Muscle of leg (tissue), 11 donors: ENCODE measurements around the gene FRMD4A. TPM values are rescaled to one million over a fixed set of nuclear protein-coding genes. Genes with fewer than 3 reads are reported as not detected.

Experiments used
- DNase-seq: peaks from one replicate; pipeline ENCODE4 v3.0.0; 2013
- H3K27ac ChIP-seq: one replicate; pipeline ENCODE4 v1.5.1; 2013; ENCODE audit warnings: mild to moderate bottlenecking, low read length, control low read depth
- H3K27me3 ChIP-seq: one replicate; pipeline ENCODE4 v1.6.1; 2013; ENCODE audit warnings: low read length; ENCODE audit not compliant: control insufficient read depth, insufficient read depth
- H3K36me3 ChIP-seq: one replicate; pipeline ENCODE4 v1.6.1; 2013; ENCODE audit warnings: low read length; ENCODE audit not compliant: control insufficient read depth, insufficient read depth
- H3K4me1 ChIP-seq: one replicate; pipeline ENCODE4 v1.6.1; 2013; ENCODE audit warnings: low read length; ENCODE audit not compliant: control insufficient read depth, insufficient read depth
- H3K4me3 ChIP-seq: one replicate; pipeline ENCODE4 v1.5.1; 2013; ENCODE audit warnings: low read length, control low read depth
- H3K9me3 ChIP-seq: replicated peaks from 2 replicates; pipeline ENCODE4 v1.6.1; 2013; ENCODE audit warnings: low read depth, low read length; ENCODE audit not compliant: control insufficient read depth
- WGBS: methylation state at CpG from one replicate; pipeline ENCODE4 v1.1.5; 2013; ENCODE audit warnings: missing lambda C conversion rate; ENCODE audit not compliant: insufficient coverage; 5-methylcytosine and 5-hydroxymethylcytosine counted together
- polyA plus RNA-seq, 8 donors: library from polyadenylated mRNA; unstranded; fragments of 120-200 nt; gene quantifications; one replicate each; pipeline versions ENCODE4 v1.2.1 to v1.2.3, GENCODE V29; 2013; ENCODE audit warnings: inconsistent platforms in 1 of 8, low replicate concordance in 1 of 8; ENCODE audit not compliant: insufficient read length in 8 of 8, insufficient read depth in 1 of 8
- total RNA-seq: library from RNA; stranded (reverse); fragments of 120-200 nt; gene quantifications from one replicate; pipeline ENCODE4 v1.2.4, GENCODE V29; 2013

The FRMD4A gene
- total and polyA plus RNA-seq, 9 donors = 29.1 to 53.1 (median 42.0) TPM

DNA sequence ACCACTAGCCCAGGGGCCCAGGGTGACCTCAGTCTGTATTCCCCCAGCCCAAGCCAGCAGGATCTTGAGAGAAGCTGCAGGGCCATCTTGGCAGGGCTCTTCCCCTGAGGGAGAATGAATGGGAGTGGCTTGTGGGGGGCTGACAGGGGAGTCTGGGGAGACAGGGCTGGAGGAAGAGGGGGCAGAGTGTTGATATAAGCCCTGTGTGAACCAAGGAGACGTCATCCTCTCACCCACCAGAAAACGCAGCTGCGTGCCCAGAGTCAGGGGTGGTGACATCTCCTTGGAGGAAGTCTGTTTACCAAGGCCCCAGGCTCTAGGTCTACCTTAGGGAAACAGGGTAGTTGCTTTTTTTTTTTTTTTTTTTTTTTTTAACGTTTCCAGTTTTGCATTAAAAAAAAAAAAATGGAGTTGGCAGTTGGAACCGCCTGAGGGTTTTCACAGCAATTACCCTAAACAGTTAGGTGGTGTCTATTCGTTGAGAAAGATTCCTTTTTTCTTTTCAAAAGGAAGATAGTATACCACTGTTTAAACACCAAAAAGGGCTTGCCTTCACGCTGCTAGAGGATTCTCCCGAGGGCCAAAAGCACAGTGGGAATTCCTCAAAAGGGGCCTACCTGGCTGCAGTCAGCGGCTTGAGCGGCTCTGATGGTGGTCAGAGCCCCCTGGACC lies 630.1 kb downstream of the FRMD4A start:
- peaks cover 18% of the 10 kb centered on the region for H3K4me1 ChIP-seq
- no peak overlapping the region for H3K4me3 ChIP-seq
- no peaks in the 10 kb centered on the region for H3K9me3 ChIP-seq
- no peak for DNase-seq
- H3K36me3 ChIP-seq = peaks cover 63% of the 10 kb centered on the region
- 88% methylated on average over 4 of the region's 10 CpGs for WGBS
- no peaks in the 10 kb centered on the region for H3K27me3 ChIP-seq
- H3K27ac ChIP-seq = no peak overlapping the region

DNA sequence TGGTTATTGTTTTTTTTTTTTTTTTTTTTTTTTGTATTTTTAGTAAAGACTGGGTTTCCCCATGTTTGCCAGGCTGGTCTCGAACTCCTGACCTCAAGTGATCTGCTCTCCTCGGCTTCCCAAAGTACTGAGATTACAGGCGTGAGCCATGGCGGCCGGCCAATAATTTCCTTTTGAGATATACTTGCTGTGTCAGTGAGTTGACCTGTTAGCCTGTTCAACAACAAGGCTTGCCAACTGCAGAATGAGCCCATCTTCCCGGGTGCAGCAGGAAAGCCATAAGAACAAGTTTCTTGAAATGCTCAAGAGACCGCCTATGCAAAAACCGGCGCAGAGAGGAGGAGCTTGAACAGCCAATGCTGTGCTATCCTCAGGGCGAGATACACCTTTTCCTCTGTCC lies 631.5 kb downstream of the FRMD4A start:
- Histone ChIP-seq H3K4me1 (peaks cover 6% of the 10 kb centered on the region), H3K4me3 (no peak overlapping the region), H3K27me3 (no peaks in the 10 kb centered on the region), H3K36me3 (peaks cover 63% of the 10 kb centered on the region), H3K27ac (no peak overlapping the region), H3K9me3 (no peaks in the 10 kb centered on the region)
- 42% methylated on average over 3 of the region's 10 CpGs for WGBS
- no peak for DNase-seq

DNA sequence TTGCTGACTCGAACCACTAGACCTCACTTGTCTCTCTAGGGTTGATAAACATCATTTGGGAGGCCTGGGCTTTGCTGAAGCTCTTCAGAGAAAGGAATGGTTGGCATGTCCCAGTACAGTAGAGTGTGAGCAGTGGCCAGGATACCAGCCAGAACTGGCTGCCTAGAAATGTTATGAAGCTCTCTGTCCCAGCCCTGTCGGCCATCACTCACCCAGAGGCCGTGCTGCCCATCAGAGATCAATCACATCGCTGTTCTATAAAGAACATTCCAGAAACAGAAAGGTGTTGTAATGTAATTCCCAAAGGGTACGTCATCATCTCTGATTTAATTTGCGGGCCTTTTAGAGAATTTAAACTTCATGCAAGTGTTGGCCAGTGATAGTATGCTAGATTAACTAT lies 632.5 kb downstream of the FRMD4A start:
- WGBS = 93% methylated on average over 3 of the region's 6 CpGs
- H3K9me3 ChIP-seq = no peaks in the 10 kb centered on the region
- peaks cover 68% of the 10 kb centered on the region for H3K36me3 ChIP-seq
- peaks cover under 1% of the 10 kb centered on the region for H3K4me1 ChIP-seq
- H3K27ac ChIP-seq = no peak overlapping the region
- no peaks in the 10 kb centered on the region for H3K27me3 ChIP-seq
- DNase-seq = no peak
- no peak overlapping the region for H3K4me3 ChIP-seq

DNA sequence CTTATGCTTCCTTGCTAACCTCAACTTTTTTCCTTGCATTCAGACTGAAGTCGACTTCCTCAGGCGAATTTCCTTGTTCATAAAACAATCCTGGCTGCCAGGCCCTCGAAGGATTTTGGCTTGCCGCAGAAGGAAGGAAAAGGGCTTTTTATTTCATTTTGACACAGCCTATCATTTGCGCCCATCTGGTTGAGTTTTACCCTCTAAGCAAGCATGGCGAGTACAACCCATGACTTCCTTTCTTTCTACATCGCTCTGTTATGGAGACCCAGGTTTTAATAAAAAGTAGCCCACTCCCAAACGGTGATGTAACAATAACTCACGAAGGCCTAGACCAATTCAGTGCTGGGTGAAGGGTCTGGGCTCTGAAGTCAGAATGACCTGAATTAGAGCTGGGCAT lies 634.7 kb downstream of the FRMD4A start:
- Histone ChIP-seq H3K27ac (no peak overlapping the region), H3K4me1 (no peaks in the 10 kb centered on the region), H3K9me3 (no peaks in the 10 kb centered on the region), H3K36me3 (peaks cover 78% of the 10 kb centered on the region), H3K4me3 (no peak overlapping the region), H3K27me3 (no peaks in the 10 kb centered on the region)
- 80% methylated on average over 6 of the region's 9 CpGs for WGBS
- no peak for DNase-seq

DNA sequence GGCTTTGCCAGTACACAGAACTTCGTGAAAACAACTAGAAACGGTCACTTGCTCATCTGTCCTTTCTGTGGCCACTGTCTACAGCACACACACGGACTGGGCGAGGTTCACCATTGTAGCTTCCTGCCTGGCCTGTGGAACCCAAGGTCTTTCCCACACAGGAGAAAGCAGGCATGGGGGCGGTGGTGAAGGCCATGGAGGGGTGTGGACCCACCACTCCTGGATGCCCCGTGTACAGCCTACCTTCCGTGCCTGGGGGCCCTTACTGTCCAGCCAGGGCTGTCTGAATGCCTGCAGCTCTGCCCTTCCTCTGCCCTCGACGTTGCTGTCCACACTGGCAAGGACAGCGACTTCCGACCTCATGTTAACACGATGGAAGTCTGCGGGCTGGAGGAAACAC lies 635.1 kb downstream of the FRMD4A start:
- 90% methylated on average over 13 of the region's 13 CpGs for whole genome bisulfite sequencing
- no peak for DNase-seq
- no peaks in the 10 kb centered on the region for H3K27me3 ChIP-seq
- no peaks in the 10 kb centered on the region for H3K9me3 ChIP-seq
- no peak overlapping the region for H3K4me3 ChIP-seq
- H3K36me3 ChIP-seq = peaks cover 76% of the 10 kb centered on the region
- no peaks in the 10 kb centered on the region for H3K4me1 ChIP-seq
- H3K27ac ChIP-seq = no peak overlapping the region

DNA sequence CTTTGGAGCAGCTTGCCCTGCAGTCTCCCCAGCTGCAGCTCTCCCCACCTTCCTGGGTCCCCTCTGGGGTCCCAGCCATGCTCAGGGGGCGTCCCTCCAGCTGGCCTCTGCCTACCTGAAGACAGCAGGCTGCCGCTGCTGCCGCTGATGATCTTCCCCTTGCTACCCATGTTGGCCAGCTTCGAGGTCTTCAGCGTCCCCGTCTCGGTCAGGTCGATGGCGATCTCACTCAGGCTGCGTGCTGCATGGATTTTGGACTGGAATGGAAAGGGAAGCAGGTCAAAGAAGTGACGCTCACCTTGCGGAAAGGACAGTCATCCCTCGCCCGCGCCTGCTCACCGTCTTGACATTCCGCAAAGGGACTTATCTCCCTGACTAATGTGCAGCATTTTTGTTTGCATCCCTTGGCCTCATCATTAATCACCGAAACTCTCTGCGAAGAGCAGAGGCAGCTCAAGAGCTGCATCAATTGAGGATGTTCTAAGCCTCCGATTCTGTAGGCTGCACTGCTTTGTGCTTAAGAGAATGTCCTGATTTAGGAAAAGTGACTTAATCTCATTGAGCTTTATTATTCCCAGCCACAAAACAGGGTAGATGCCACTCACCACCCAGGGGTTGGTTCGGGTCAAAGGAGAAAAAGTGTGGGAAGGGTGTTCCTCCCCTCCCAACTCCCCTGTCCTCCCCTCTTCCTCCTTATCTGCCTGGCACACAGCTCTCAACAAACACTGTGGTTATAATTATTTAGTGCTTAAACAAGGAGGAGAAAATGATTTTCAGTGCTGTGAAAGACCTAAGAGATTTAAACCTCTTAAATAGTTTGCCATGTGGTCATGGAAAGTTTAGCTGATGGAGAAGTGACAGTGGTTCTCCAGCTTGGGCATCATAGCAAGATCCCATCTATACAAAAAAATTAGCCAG lies 636.7 kb downstream of the FRMD4A start:
- DNase-seq = no peak
- no peaks in the 10 kb centered on the region for H3K27me3 ChIP-seq
- WGBS = 98% methylated on average over 14 of the region's 21 CpGs
- peaks cover 74% of the 10 kb centered on the region for H3K36me3 ChIP-seq
- H3K4me3 ChIP-seq = no peak overlapping the region
- H3K9me3 ChIP-seq = no peaks in the 10 kb centered on the region
- H3K4me1 ChIP-seq = no peaks in the 10 kb centered on the region
- no peak overlapping the region for H3K27ac ChIP-seq

DNA sequence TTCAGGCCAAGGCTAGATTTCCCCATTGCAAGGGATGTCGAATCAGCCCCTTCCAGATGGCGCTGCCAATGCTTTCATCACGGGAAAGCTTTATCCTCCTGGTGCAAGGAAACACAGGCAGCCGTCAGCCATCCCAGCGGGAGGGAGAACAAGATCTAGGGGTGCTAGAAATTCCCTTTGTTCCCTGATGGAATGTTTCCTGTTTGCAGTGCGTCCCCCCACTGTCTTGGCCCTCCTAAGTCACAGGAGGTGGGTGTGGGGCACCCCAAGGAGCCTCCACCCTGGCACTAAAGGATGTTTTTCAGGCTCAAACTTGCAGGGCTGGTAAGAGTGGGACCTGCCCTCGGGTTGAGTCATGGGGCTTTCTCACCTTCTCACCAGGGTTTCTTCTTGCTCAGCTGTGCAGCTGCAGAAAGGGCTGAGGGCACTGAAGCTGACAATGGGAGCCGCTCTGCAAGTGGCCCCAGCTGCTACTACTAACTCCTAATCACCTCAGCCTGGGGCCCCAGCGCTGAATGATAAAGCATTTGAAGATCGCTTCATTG lies 640.4 kb downstream of the FRMD4A start:
- H3K27ac ChIP-seq = no peak overlapping the region

DNA sequence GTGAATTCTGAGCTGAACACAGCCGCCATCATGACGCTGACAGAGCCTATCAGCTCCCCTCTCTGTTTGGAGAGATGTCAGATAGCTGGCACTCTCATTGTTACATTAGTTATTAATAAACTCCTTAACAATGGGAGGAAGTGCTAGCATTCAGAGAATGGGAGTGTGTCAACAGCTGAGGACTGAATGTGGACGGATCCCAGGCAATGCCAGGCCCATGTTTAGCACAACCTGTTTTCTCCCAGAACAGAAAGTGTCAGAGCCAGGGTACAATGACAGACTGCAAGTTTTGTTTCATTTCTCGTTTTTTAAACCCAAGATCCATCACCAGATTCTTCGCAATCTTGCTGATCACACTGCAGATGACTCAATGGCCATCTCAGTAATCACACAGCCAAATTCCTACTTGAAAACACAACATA lies 644.4 kb downstream of the FRMD4A start:
- peak; percentile 43 for DNase-seq
- Histone ChIP-seq H3K36me3 (peaks cover 46% of the 10 kb centered on the region), H3K4me3 (no peak overlapping the region), H3K9me3 (no peaks in the 10 kb centered on the region), H3K27me3 (no peaks in the 10 kb centered on the region), H3K4me1 (peaks cover 42% of the 10 kb centered on the region), H3K27ac (peak overlapping the region; percentile 62)
- 71% methylated on average over 3 of the region's 5 CpGs for WGBS

More for the DNA sequence above, 640.4 kb downstream of the FRMD4A start:
- H3K9me3 ChIP-seq = no peaks in the 10 kb centered on the region
- no peaks in the 10 kb centered on the region for H3K27me3 ChIP-seq
- peaks cover 62% of the 10 kb centered on the region for H3K36me3 ChIP-seq
- DNase-seq = no peak
- WGBS = 68% methylated on average over 3 of the region's 10 CpGs
- H3K4me1 ChIP-seq = peaks cover 20% of the 10 kb centered on the region
- H3K4me3 ChIP-seq = no peak overlapping the region

DNA sequence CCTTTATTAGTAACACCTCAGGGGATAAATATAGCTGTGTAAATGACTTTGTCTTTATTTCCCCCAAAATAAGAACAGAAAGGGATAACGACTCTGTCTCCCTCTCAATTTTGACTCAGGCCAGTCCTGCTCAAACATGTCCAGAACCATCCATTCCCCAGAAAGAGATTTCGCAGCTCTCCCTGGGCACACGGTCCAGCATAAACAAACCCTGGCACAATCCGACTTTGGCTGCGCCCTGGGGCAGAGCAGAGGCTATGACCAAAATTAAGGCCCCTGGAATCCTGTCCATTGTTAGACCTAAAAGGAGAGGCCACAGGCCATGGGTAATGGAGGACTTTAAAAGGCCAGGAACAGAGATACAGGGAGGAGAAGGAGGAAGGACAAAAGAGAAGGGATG lies 644.8 kb downstream of the FRMD4A start:
- no peaks in the 10 kb centered on the region for H3K9me3 ChIP-seq
- no peaks in the 10 kb centered on the region for H3K27me3 ChIP-seq
- no peak for DNase-seq
- peaks cover 42% of the 10 kb centered on the region for H3K4me1 ChIP-seq
- peak overlapping the region; percentile 26 for H3K27ac ChIP-seq
- peaks cover 42% of the 10 kb centered on the region for H3K36me3 ChIP-seq
- WGBS = 70% methylated on average over 5 of the region's 5 CpGs
- H3K4me3 ChIP-seq = no peak overlapping the region

DNA sequence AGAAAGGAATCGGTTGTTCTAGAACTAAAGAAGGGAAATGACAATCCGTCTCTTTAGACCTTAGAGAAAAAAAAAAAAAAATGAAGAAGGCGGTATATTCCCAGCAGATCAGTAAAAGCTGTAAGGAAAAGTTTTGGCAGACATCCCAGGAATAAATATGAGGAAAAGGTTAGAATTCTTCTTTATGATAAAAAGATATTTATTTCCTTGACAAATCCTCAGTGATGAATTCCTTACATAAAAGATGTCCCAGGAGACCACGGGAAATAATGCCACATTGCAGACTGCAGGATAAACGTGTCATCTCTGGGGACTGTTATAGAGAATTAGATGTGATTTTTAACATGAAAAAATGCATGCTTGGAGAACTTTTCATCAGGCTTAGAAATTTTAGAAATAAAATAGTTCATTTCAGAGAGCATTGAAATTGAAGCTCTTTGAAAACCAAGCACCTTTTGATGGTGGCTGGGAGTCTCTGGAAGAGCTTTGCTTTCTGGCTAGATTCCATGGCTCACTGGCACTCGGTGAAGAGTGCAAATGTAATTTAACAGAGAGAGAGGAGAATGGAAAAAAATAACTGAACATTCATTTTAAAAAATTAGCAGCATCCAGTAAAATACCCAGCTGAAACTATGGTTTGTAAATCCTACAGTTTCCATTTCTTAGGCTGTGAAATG lies 645.8 kb downstream of the FRMD4A start:
- Histone ChIP-seq H3K27ac (peak overlapping the region; percentile 96), H3K9me3 (no peaks in the 10 kb centered on the region), H3K4me3 (peak overlapping the region; percentile 9), H3K4me1 (peaks cover 42% of the 10 kb centered on the region), H3K27me3 (no peaks in the 10 kb centered on the region), H3K36me3 (peaks cover 34% of the 10 kb centered on the region)
- peak; percentile 85 for DNase-seq
- 20% methylated on average over 1 of the region's 6 CpGs for WGBS
